Kidney epithelial cell (primary cell): ENCODE measurements around the gene POLRMT. TPM values are rescaled to one million over a fixed set of nuclear protein-coding genes. Genes with fewer than 3 reads are reported as not detected.
"Not testable (repeated sequence)": the region's sequence is repeated elsewhere in the genome, so short reads cannot be mapped to it uniquely, and the experiment has no call there.

Experiments used
- DNase-seq: peaks from one replicate; pipeline ENCODE4 v3.0.0-alpha.2; 2010; ENCODE audit warnings: low read depth
- H3K27me3 ChIP-seq: 2 replicates; pipeline ENCODE4 v1.6.0; 2011; ENCODE audit warnings: low read length; ENCODE audit not compliant: control insufficient read depth, insufficient read depth
- H3K36me3 ChIP-seq: 2 replicates; pipeline ENCODE4 v1.5.1; 2011; ENCODE audit warnings: low read length; ENCODE audit not compliant: control insufficient read depth, insufficient read depth
- H3K4me3 ChIP-seq: 2 replicates; pipeline ENCODE4 v1.5.1; 2011; ENCODE audit warnings: low read depth, mild to moderate bottlenecking, control low read depth, low read length
- CTCF ChIP-seq: IDR thresholded peaks from 2 replicates; pipeline ENCODE4 v1.5.1; 2011; ENCODE audit warnings: mild to moderate bottlenecking, moderate library complexity, low read length, control low read depth, inconsistent platforms; ENCODE audit not compliant: insufficient read depth, poor library complexity, severe bottlenecking
- total RNA-seq: library from RNA; depleted of rRNA; stranded (reverse); fragments of >200 nt; gene quantifications from 2 replicates; pipeline ENCODE4 v1.2.3, GENCODE V29; 2015

The POLRMT gene
- total RNA-seq, 1 donor from 2014 or later, result 47.6 TPM

DNA sequence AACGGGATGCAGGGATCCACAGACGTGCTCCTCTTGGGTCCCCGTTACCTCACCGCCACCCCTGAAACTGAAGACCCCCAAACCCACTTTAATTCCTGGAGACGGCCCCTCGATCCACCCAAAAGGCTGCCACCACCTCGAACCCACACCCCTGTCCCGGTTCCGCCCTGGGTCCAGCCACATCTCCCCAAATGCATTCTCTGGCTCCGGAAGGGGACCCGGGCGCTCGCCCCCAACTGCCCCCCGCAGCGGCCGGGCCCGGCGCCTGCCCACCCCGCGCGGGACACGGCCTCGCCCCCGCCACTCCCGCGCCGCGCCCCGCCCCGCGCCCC is 42.6 kb upstream of the POLRMT start:
- TF ChIP-seq CTCF, result no peak
- Histone ChIP-seq H3K27me3 (no peaks in the 10 kb centered on the region), H3K4me3 (peak overlapping the region; percentile 60), H3K36me3 (peaks cover 2% of the 10 kb centered on the region)
- no peak for DNase-seq

DNA sequence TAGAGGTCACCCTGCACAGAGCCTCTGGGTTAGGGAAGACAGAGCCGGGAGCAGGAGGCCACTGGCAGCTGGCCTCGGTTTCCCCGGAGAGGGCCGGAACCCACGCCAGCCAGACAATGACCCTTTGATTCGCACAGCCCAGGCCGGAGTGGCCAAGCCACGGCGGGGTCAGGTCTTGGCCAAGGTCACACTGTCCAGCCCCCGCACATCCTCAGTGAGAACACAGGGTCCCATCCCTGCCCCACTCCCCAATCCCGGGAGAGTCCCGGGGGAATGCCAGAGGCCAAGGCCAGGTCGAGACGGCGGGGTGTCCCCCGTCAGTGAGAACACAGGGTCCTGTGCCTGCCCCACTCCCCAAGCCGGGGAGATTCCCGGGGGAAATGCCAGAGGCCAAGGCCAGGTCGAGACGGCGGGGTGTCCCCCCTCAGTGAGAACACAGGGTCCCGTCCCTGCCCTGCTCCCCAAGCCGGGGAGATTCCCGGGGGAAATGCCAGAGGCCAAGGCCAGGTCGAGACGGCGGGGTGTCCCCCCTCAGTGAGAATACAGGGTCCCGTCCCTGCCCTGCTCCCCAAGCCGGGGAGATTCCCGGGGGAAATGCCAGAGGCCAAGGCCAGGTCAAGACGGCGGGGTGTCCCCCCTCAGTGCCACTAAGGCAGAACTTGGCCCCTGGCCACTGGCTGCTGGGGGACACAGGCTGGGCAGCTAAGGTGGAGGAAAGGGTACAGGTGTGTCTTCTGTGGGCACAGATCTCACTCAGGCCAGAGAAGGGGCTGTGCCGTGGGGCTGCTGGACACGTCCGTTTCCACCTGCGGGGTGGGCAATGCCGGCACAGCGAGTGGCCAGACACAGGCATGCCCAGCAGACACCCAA is 41.2 kb upstream of the POLRMT start:
- no peak for DNase-seq
- H3K4me3 ChIP-seq, result no peak overlapping the region
- TF ChIP-seq CTCF, result no peak
- H3K36me3 ChIP-seq, result peaks cover 2% of the 10 kb centered on the region
- H3K27me3 ChIP-seq, result no peaks in the 10 kb centered on the region

DNA sequence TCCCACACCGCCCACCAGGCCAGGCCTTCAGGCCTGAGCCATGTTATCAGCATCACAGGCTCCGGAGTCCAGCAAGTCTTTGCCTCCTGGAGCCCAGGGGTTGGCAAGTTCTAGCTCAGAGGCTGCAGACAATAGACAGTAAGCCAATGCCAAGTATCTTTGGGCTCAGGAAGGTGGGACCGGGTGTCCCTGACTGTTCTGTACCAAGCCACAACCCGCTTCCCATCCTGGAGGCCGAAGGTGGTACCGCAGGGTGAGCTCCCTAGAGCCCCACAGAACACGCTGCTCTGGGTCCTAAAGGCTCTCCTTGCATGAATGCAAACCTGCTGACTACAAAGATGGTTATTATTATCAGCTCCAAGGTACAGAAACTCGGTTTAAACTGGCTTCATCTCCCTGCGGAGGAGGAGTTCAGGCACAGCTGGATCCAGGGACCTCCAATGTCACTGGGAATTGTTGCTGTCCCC is 37.3 kb upstream of the POLRMT start:
- H3K27me3 ChIP-seq, result no peaks in the 10 kb centered on the region
- no peak for DNase-seq
- no peaks in the 10 kb centered on the region for H3K36me3 ChIP-seq
- TF ChIP-seq CTCF, result no peak
- no peak overlapping the region for H3K4me3 ChIP-seq

GRCh38 chr19:668675-669434 is 35.5 kb upstream of the POLRMT start:
- not testable (repeated sequence) for H3K4me3 ChIP-seq, H3K27me3 ChIP-seq, DNase-seq, H3K36me3 ChIP-seq

DNA sequence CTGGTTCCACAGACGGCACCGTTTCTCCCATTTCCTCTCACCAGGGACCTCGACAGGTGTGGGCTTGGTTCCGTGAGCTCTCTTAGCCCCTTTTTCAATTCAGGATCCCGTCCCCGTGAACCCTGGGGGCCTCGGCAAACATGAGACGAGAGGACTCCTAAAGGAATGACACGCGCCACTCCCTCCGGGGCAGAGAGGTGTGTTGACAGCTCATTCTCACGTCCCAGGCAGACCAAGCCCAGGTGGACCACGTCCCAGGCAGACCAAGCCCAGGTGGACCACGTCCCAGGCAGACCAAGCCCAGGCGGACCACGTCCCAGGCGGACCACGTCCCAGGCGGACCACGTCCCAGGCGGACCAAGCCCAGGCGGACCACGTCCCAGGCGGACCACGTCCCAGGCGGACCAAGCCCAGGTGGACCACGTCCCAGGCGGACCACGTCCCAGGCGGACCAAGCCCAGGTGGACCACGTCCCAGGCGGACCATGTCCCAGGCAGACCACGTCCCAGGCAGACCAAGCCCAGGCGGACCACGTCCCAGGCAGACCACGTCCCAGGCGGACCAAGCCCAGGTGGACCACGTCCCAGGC is 33.7 kb upstream of the POLRMT start:
- not testable (repeated sequence) for DNase-seq, H3K36me3 ChIP-seq, H3K27me3 ChIP-seq, H3K4me3 ChIP-seq

DNA sequence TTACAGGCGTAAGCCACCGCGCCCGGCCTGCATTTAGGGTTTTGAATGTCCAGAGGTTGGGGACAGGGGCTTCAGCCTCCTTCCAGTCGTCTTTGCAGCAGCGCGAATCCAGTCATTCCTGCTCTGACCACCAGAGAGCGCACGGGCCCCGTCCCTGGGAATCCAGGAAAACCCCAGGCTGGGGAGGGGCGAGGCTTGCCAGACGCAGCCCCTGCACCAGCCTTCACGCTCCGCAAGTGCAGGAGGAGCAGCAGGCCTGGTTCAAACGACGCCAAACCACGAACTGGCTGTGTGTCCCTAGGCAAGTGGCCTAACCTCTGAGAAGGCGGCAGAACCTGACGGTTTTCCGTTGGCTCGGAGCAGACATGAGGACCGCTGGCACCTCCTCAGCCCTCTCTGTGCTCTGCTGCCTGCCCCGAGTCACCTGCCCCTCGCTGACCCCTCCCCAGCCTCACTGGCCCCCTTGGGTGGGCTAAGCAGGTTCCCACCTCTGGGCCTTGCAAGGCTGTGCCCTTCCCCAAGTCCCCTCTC is 31.6 kb upstream of the POLRMT start:
- Histone ChIP-seq H3K27me3 (no peaks in the 10 kb centered on the region), H3K4me3 (no peak overlapping the region), H3K36me3 (no peaks in the 10 kb centered on the region)
- DNase-seq, result no peak
- peak; percentile 96 for TF ChIP-seq CTCF
